Hematopoietic multipotent progenitor cell treated with erythropoietin and hydrocortisone succinate and interleukin-3 and kit ligand, for 6 days (in vitro differentiated cells): ENCODE data around the gene IP6K3.

Experiments
- DNase-seq: peaks from one replicate; pipeline ENCODE4 v3.0.0-alpha.2; 2015

IP6K3 gene

GRCh38 chr6:33738879-33739278, 7.8 kb downstream of the IP6K3 start:
- no peak for DNase-seq

GRCh38 chr6:33738153-33738552, 8.6 kb downstream of the IP6K3 start:
- no peak for DNase-seq

- DNase-seq, result no peak
Measured at GRCh38 chr6:33737267-33738026, 9.3 kb downstream of the IP6K3 start.

- DNase-seq, result no peak
Measured at GRCh38 chr6:33735216-33735615, 11.5 kb downstream of the IP6K3 start.

- DNase-seq, result no peak
Measured at GRCh38 chr6:33733709-33734007, 13.0 kb downstream of the IP6K3 start.

GRCh38 chr6:33732817-33733708, 13.6 kb downstream of the IP6K3 start:
- no peak for DNase-seq

GRCh38 chr6:33732385-33732784, 14.3 kb downstream of the IP6K3 start:
- DNase-seq, result no peak

- no peak for DNase-seq
Measured at GRCh38 chr6:33731751-33732282, 14.9 kb downstream of the IP6K3 start.

GRCh38 chr6:33731035-33731434, 15.7 kb downstream of the IP6K3 start:
- no peak for DNase-seq

- no peak for DNase-seq
Measured at GRCh38 chr6:33730611-33731010, 16.1 kb downstream of the IP6K3 start.

GRCh38 chr6:33729059-33729458, 17.6 kb downstream of the IP6K3 start:
- DNase-seq, result no peak

GRCh38 chr6:33728438-33728837, 18.3 kb downstream of the IP6K3 start:
- DNase-seq, result no peak

GRCh38 chr6:33727932-33728331, 18.8 kb downstream of the IP6K3 start:
- no peak for DNase-seq

- no peak for DNase-seq
Measured at GRCh38 chr6:33727126-33727525, 19.6 kb downstream of the IP6K3 start.

- no peak for DNase-seq
Measured at GRCh38 chr6:33726696-33727095, 20.0 kb downstream of the IP6K3 start.

GRCh38 chr6:33725891-33726673, 20.6 kb downstream of the IP6K3 start:
- DNase-seq, result no peak

GRCh38 chr6:33725222-33725621, 21.5 kb downstream of the IP6K3 start:
- DNase-seq, result no peak

GRCh38 chr6:33724102-33725023, 22.3 kb downstream of the IP6K3 start:
- no peak for DNase-seq

- no peak for DNase-seq
Measured at GRCh38 chr6:33723371-33724085, 23.2 kb downstream of the IP6K3 start.

GRCh38 chr6:33722103-33722623, 24.5 kb downstream of the IP6K3 start:
- DNase-seq, result no peak

GRCh38 chr6:33721508-33721907, 25.2 kb downstream of the IP6K3 start:
- no peak for DNase-seq
